ENCODE results near the gene MACROD1.
"Not testable (repeated sequence)": the region's sequence is repeated elsewhere in the genome, so short reads cannot be mapped to it uniquely, and the experiment has no call there.

MACROD1 gene

DNA sequence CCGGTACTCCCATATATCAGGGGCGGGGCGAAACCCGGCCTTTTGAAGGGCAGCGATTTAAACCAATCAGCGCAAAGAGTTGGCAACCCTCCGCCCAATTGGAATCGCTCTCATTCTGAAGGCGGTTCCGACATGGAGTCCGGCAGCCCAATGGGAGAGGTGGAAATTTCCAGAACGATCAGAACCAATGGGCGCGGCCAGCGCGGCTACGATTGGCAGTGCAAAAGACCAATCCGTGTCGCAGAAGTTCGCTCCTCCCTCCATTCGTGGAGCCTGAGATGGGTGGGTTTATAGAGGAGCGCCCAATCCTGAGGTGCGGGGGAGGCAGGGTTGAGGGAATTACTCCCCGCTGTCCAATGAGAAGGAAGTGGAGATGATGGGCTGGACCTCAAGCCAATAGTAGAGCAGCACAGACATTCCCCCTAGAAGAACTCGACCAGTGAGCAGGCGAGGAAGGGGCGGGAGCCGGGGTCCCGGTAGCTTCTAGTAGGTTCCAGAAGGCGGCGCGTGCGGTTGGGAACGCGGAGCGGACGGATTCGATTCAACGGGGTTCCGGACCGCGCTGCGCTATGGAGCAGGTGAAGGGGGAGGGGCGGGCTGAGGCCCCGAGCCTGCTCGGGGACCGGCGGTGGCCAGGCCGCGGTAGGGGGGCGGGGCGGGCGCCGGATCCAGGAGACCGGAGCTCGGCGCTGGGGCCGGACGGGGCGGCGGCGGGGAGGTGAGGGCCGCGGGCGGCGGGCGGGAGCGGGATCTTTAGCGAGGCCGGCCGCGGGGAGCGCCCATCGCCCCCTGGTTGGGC lies 20.0 kb upstream of the MACROD1 start, which contains the start of gene STIP1:
Gene STIP1 (plus strand): TSS at position 479 of the 799 bp plus-strand sequence. CDS start 91 bp downstream, at position 570.
- DNase-seq (ENCODE audit: low read depth): peak; percentile 98

DNA sequence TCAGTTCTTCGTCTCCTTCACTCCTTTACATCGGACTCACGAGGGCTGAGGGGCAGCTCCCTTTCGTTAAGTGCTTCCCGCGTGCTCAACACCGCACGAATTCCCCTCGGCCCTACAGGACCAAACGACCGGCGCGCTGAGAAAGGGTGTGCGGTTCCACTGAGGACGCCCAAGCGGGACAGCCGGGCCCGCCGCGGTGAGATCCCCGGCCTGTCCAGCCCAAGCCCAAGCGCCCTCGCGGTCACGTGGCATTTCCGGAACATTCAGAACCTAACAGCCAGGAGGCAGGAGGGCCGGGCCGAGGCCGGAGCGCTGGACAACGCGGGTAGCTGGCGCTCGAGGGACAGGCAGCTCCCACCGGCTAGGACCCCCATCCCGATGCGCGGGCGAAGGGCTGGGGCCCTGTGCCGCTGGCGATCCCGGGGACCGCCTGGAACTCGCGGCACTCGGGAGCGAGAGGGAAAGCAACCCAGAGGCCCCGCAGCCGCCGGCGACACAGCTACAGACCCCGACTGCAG lies 19.3 kb upstream of the MACROD1 start:
- DNase-seq (ENCODE audit: low read depth): no peak

- DNase-seq (ENCODE audit: low read depth): no peak
Observed at GRCh38 chr11:64183890-64184289, 18.0 kb upstream of the MACROD1 start.

GRCh38 chr11:64181506-64182411 lies 15.8 kb upstream of the MACROD1 start:
- DNase-seq (ENCODE audit: low read depth): no peak

- no peak for DNase-seq (ENCODE audit: low read depth)
Observed at GRCh38 chr11:64180891-64181290, 15.0 kb upstream of the MACROD1 start.

- no peak for DNase-seq (ENCODE audit: low read depth)
Observed at GRCh38 chr11:64178951-64179639, 13.2 kb upstream of the MACROD1 start.

GRCh38 chr11:64178203-64178602 lies 12.3 kb upstream of the MACROD1 start:
- DNase-seq (ENCODE audit: low read depth): no peak

GRCh38 chr11:64176751-64177150 lies 10.8 kb upstream of the MACROD1 start:
- no peak for DNase-seq (ENCODE audit: low read depth)

- DNase-seq (ENCODE audit: low read depth): no peak
Observed at GRCh38 chr11:64173616-64174355, 7.9 kb upstream of the MACROD1 start.

- DNase-seq (ENCODE audit: low read depth): no peak
Observed at GRCh38 chr11:64170419-64170818, 4.5 kb upstream of the MACROD1 start.

- no peak for DNase-seq (ENCODE audit: low read depth)
Observed at GRCh38 chr11:64165481-64165841, 452 bp downstream of the MACROD1 start.

DNA sequence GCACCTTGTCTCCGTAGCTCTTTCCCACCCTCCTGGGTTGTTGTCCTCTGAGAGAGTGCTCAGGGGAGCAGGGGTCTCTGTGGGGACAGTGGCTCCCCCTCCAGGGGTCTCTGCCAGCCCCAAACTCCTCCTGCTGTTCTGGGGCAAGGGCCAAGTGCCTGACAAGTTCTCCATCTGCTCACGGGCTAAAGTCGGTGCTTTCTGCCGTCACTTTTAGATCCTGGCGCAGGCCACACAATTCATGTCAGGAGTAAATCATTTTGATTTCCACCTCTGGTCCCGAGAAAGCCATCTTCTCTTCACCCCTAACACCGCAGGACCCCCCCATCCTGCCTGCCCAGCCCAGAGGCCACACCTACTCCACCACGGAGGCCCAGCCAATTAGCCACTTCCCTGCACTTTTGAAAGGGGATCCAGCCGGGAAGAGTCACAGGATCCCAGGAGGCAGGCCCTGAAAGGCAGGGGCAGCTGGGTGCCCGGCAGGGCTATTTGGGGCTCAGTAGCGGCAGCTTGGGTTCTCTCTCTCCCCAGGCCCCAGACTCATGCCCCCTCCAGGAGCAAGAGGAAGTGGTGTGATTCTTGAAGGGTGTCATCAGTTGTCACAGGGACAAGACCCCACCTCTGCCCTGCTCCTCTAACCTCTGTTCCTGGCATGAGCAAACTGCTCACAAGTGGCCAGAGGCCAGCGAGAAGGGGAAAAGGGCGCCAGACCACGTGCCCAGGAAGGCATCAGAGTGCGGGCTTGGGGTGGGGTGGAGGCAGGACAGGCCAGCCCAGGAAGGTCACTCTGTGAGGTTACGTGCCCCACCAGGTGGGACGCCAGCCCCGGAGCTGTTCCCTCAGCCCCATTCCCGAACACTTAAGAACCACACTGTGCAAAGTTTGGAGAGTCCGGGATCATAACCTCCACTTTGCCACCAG lies 1.3 kb downstream of the MACROD1 start:
- no peak for DNase-seq (ENCODE audit: low read depth)

GRCh38 chr11:64163951-64164350 lies 2.0 kb downstream of the MACROD1 start:
- no peak for DNase-seq (ENCODE audit: low read depth)

DNA sequence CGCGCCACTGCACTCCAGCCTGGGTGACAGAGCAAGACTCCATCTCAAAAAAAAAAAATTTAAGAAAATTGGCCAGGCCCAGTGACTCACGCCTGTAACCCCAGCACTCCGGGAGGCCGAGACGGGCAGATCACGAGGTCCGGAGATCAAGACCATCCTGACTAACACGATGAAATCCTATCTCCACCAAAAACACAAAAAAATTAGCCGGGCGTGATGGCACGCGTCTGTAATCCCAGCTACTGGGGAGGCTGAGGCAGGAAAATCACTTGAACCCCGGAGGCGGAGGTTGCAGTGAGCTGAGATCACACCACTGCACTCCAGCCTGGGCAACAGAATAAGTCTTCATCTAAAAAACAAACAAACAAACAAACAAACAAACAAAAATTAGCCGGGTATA lies 3.1 kb downstream of the MACROD1 start:
- DNase-seq (ENCODE audit: low read depth): not testable (repeated sequence)

DNA sequence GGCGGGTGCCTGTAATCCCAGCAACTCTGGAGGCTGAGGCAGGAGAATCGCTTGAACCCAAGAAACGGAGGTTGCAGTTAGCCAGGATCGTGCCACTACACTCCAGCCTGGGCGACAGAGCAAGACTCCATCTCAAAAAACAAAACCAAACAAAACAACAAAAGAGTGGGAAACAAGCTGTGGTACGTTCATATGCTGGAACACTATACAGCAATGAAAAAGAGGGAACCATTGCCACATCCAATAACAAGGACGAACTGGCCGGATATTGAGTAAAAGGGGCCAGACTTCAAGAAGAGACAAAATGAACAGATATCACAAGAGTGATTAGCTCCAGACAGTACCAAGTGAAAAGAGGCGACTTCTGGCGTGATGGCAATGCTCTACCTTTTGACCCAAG lies 4.9 kb downstream of the MACROD1 start:
- no peak for DNase-seq (ENCODE audit: low read depth)

DNA sequence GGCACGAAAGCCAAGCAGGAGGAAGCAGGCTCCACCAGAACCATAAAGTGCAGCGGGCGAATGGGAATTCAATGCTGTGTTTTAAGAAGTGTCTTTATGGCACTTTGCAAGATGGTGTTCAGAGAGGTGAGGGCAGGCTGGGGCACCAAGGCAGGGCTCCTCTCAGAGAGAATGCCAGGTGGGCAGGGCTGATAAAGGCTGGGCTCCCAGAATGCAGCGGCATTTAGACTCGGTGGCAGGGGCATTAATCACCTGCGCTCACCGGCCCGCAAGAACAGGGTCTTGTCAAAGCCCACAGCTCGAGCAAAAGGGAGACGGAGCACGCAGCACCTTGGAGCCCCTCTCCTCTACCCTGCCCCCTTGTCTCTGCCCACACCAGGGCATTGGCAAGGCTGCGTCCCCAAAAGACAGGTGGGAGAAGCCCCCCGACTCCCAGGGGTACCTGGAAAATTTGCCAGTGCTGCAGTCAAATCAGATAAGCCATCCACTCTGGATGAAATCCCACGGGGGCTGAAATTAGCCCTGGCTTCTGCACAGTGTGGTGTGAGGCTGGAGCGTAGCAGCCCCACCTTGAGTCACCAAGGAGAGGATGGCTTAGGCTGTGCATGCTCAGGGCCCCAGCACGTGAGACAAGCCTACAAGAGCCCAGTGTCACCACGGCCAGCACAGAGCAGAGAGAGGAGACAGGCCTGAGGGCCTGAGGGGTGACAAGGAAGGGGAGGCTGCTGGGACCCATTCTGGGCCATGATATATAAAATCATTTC lies 8.1 kb downstream of the MACROD1 start:
- DNase-seq (ENCODE audit: low read depth): no peak

- no peak for DNase-seq (ENCODE audit: low read depth)
Observed at GRCh38 chr11:64156235-64157011, 9.5 kb downstream of the MACROD1 start.

GRCh38 chr11:64153812-64154211 lies 12.1 kb downstream of the MACROD1 start:
- DNase-seq (ENCODE audit: low read depth): no peak
